Astrocyte (in vitro differentiated cells and primary cell): ENCODE results near the gene HEATR1.

Source experiments
- EZH2 ChIP-seq: IDR thresholded peaks from 2 replicates; pipeline ENCODE4 v1.6.1; 2012; ENCODE audit warnings: mild to moderate bottlenecking, low read length, inconsistent platforms; ENCODE audit not compliant: insufficient read depth
- TF ChIP-seq, protein P1 (sequence below): IDR thresholded peaks from 2 replicates; pipeline ENCODE4 v1.5.1; 2011; ENCODE audit warnings: low read depth, mild to moderate bottlenecking, inconsistent platforms, low read length, moderate library complexity; ENCODE audit not compliant: insufficient read depth

DNA sequence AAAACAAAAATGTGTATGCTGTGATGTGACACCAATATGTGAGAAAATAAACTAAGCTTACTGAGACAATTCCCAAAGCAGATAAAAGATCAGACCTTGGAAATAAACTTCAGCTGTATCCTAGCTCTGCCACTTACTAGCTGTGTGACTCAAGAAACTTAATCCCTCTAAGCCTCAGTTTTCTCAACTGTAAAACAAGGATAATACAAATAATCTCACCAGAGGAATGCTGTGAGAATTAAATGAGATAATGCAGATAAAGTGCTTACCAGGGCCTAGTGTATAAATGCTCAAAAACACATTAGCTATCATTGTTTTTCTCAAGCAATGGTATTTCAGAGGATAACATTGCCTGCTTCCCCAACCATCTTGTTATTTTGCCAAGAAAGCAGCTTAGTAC, 2.1 kb downstream of the HEATR1 start:
- TF ChIP-seq, protein P1, sequence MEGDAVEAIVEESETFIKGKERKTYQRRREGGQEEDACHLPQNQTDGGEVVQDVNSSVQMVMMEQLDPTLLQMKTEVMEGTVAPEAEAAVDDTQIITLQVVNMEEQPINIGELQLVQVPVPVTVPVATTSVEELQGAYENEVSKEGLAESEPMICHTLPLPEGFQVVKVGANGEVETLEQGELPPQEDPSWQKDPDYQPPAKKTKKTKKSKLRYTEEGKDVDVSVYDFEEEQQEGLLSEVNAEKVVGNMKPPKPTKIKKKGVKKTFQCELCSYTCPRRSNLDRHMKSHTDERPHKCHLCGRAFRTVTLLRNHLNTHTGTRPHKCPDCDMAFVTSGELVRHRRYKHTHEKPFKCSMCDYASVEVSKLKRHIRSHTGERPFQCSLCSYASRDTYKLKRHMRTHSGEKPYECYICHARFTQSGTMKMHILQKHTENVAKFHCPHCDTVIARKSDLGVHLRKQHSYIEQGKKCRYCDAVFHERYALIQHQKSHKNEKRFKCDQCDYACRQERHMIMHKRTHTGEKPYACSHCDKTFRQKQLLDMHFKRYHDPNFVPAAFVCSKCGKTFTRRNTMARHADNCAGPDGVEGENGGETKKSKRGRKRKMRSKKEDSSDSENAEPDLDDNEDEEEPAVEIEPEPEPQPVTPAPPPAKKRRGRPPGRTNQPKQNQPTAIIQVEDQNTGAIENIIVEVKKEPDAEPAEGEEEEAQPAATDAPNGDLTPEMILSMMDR, result no peak
- TF ChIP-seq EZH2, result no peak
